ENCODE measurements around the gene SRRM3.
"Not testable (repeated sequence)": the region's sequence is repeated elsewhere in the genome, so short reads cannot be mapped to it uniquely, and the experiment has no call there.

The SRRM3 gene

DNA sequence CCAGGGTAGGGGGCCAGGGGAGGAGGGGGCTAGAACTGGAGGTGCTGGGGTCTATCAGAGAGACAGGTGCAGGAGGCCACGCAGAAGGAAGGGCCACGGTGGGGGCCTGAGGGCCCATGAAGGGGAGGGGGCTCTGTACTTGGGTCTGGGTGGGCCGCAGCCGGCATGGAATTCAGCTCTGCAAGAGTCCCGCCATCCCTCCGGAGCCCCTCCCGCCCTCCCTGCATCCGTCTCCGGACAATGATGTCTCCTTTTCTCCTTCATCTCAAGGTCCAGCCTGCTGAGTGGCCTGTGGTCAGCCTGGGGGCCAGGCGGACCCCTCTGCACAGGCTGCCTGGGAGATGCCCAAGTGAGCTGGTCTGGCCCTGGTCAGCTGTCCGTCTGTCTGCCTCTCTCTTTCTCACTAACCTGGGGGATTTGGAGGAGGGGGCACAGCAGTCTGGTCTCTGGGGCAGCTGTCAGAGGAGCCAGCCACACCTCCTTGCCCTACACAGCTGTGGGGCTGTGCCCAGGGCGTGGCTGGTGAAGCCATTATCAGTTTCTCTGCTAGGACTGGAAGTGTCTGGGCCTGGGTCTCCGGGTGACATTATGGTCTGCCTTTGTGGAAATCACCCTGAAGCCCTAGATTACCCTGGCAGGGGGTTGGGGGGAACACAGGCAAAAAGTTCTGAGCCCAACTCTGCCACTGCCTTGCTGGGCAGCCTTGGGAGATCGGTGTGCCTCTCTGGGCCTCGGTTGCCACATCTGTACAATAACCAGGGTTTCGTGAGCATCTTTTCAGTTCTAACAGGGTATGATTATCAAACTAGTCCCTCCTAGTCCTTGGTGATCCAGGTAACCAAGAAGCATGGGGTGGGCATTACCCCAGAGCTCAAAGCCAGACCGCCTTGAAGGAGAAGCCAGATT is 81.8 kb downstream of the SRRM3 start:
- TF ChIP-seq, protein P1, sequence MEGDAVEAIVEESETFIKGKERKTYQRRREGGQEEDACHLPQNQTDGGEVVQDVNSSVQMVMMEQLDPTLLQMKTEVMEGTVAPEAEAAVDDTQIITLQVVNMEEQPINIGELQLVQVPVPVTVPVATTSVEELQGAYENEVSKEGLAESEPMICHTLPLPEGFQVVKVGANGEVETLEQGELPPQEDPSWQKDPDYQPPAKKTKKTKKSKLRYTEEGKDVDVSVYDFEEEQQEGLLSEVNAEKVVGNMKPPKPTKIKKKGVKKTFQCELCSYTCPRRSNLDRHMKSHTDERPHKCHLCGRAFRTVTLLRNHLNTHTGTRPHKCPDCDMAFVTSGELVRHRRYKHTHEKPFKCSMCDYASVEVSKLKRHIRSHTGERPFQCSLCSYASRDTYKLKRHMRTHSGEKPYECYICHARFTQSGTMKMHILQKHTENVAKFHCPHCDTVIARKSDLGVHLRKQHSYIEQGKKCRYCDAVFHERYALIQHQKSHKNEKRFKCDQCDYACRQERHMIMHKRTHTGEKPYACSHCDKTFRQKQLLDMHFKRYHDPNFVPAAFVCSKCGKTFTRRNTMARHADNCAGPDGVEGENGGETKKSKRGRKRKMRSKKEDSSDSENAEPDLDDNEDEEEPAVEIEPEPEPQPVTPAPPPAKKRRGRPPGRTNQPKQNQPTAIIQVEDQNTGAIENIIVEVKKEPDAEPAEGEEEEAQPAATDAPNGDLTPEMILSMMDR (IDR thresholded peaks at IDR 0.05; ENCODE audit: borderline replicate concordance, insufficient read depth, low read depth, low read length) = no peak
- H3K4me3 ChIP-seq (ENCODE audit: low read depth, low read length) = no peak overlapping the region

DNA sequence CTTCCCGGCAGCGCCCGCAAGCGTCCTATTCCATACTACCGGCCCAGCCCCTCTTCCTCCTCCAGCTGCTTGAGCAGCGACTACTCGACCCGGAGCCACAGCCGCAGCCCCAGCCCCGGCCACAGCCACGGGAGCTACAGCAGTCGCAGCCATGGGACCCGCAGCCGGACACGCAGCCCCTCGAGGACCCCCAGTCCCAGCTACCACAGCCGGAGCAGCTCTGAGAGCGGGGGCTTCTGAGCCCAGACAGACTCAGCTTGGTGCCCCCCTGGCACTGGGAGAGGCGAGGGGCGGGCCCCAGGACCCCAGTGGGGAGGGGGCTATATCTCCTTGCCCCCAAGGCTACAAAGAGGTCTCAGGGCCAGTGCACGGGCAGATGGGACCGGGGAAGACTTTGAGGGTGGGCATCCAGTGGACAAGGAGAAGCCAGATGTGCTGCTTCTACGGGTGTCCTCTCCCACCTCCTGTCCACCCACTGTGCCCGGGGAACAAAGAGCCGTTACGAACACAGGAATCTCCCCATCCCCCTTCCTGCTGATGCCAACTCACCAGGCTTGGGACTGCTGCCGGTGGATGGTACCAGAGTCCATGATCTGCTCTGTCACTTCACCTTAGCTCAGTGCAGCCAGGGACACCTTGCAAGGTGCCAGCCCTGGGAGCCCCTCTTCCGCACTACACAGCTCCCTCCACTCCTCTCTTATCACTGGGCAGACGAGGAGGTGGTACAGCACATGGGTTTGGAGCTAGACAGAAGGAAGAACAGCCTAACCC is 84.1 kb downstream of the SRRM3 start:
- TF ChIP-seq, protein P1 (IDR thresholded peaks at IDR 0.05; ENCODE audit: borderline replicate concordance, insufficient read depth, low read depth, low read length) = no peak
- H3K4me3 ChIP-seq (ENCODE audit: low read depth, low read length) = no peak overlapping the region

DNA sequence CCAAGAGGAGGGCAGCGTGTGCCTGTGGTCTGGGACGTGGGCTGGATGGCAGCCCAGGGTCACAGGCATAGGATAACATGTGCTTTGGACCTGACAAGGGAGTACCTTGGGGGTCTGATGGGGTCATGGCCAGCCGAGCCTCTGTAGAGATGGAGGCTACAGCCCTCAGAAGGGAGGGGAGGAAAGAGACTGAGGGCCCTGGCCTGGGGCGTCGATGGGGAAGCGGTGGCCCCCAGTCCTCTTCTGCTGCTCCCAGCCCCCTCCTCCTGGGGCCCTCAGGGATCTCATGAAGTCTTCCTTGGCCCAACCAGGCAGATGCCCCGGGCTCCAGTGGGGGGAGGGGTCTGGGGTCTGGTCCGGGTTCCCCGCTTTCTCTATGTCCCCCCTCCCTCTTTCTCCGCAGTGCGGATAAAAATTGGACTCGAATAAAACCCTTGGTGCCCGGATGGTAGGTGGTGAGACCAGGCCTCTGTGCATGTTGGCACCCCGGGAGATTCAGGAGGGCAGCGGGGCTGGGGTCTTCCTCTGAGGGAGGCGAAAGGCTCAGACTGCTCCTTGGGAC is 85.2 kb downstream of the SRRM3 start:
- TF ChIP-seq, protein P1 (IDR thresholded peaks at IDR 0.05; ENCODE audit: borderline replicate concordance, insufficient read depth, low read depth, low read length) = no peak
- no peak overlapping the region for H3K4me3 ChIP-seq (ENCODE audit: low read depth, low read length)

DNA sequence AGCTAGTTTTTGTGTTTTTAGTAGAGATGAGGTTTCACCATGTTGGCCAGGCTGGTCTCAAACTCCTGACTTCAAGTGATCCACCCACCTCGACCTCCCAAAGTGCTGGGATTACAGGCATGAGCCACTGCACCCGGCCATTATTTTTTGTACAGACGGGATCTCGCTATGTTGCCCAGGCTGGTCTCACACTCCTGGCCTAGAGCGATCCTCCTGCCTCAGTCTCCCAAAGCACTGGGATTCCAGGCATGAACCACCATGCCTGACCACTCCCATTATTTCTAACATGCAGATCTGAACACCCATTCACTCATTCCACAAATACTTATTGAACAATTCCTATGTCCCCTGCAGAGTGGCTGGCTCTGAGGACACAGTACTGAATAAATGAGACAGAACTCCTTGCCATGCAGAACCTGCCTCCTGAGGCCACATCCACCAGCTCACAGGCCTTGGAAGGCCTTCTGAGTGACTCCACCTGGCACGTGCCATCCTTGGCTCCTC is 89.2 kb downstream of the SRRM3 start:
- not testable (repeated sequence) for H3K4me3 ChIP-seq (ENCODE audit: low read depth, low read length)

DNA sequence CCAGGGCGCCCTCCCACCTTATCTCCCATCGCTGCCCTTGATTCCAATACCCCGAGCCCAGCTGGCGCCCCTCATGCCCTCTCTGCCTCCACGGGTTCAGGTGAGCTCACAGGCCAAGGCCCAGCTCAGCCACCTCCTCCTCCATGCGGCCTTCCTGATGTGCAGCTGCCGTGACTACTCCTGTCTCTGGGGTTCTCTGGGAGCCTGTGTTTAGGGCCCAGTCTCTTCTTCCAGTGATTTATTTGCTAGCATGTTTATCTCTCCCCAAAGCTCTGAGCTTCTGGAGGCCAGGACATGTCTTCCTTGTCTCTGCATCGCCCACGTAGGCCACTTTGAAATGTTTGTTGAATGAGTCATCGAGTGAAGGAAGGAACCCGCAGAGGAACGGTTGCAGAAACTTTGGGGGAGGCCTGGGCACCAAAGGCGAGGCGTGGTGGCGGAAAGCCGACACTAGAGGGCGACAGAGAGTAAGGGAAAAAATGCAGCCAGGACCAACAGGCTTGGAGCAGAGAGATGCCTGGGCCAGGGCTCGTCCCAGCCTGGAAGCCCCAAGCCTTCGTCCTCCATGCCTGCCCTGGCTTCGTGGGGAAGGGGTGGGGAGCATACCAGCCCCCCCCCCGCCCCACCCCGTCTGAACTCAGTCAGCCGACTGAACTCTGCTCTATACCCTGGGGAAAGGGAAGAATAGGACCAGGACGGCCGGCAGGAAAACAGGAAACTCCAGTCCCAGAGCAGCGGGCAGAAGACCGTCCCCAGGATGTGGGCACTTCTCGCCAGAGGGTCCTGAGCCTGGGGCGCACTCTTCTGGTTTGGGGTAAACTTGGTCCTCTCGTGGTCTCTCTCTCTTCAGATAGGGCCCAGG is 89.9 kb downstream of the SRRM3 start:
- peak overlapping the region; percentile 40 for H3K4me3 ChIP-seq (ENCODE audit: low read depth, low read length)
- TF ChIP-seq, protein P1 (IDR thresholded peaks at IDR 0.05; ENCODE audit: borderline replicate concordance, insufficient read depth, low read depth, low read length) = peak; percentile 94

DNA sequence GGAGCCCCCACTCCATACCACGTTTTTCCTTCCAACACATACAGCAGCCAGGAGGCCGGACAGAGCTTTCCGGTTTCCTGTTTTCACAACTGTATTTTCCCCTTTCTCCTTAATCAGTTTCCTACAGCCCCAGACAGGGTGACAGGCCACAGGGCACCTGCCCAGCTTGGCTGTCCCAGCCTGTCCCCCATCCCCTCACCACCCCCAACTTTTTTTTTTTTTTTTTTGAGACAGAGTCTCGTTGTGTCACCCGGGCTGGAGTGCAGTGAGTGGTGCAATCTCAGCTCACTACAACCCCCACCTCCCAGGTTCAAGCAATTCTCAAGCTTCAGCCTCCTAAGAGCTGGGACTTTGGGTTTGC is 90.5 kb downstream of the SRRM3 start:
- H3K4me3 ChIP-seq (ENCODE audit: low read depth, low read length) = peak overlapping the region; percentile 40

DNA sequence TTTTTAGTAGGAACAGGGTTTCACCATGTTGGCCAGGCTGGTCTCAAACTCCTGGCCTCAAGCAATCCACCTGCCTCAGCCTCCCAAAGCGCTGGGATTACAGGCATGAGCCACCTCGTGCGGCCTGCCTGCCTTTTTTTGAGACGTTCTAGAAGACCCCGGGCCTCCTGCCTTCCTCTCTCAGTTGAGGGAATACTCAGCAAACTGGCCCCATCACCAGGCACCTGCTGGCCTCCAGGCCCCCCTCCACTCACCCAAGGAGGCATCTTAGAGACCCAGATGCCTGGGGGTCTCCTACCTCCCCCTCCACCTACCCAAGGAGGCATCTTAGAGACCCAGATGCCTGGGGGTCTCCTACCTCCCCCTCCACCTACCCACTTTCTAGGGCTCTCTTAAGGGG is 91.2 kb downstream of the SRRM3 start:
- H3K4me3 ChIP-seq (ENCODE audit: low read depth, low read length) = not testable (repeated sequence)

More for the DNA sequence above, 90.5 kb downstream of the SRRM3 start:
- TF ChIP-seq, protein P1 (IDR thresholded peaks at IDR 0.05; ENCODE audit: borderline replicate concordance, insufficient read depth, low read depth, low read length) = no peak
